NCI-H1694 treated with DMSO at 0.1 percent for 48 hours (cell line): ENCODE results near the gene FAM20C.

ENCODE experiments used
- DNase-seq: peaks from one replicate; lab custom pipeline; 2025; lab: John Stamatoyannopoulos, UW

The FAM20C gene

DNA sequence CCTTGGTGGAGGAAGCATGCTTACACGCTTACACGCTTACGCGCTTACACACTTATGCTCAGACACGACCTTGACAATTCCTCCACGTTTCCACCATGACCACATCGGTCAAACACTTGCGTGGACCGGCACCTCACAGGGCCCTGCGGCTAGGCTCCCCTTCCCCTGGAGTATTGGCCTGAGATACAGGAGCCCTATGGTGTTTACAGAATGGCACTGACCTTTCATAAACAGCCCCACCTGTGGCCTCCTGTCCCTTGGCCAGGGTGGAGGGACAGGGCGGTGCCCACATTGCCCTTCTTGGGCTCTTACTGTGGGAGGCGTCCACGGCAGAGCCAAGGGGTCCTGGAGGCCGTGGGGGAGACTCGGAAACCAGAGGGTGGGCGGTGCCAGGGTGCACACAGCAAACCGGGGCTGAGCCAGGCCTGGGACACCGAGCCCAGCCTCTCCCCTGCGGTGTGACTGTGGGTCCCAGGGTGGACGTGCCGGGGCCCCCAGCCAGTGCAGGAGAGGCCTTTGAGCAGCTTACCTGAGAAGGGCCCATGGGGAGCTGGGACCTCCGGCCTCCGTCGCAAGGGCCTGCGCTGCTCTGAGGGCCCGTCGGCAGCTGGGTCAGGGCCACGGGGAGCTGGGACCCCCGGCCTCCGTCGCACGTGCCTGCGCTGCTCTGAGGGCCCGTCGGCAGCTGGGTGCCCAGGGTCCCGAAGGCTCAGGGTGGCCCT is 53.4 kb downstream of the FAM20C start:
- DNase-seq, result no peak

DNA sequence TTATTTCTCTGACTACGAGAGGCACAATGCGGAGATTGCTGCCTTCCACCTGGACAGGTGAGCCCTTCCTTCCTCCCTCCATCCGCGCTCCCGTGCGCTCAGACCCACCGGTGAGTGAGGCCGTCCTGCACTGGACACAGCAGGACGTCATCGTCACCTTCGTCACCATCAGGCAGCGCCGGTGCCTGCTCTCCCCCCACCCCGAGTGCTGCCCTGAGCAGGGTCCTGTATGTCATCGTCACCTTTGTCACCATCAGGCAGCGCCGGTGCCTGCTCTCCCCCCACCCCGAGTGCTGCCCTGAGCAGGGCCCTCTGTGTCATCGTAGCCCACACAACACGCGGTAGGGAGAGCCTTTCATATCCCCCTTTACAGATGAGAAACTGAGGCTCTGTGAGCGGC is 54.1 kb downstream of the FAM20C start:
- no peak for DNase-seq

DNA sequence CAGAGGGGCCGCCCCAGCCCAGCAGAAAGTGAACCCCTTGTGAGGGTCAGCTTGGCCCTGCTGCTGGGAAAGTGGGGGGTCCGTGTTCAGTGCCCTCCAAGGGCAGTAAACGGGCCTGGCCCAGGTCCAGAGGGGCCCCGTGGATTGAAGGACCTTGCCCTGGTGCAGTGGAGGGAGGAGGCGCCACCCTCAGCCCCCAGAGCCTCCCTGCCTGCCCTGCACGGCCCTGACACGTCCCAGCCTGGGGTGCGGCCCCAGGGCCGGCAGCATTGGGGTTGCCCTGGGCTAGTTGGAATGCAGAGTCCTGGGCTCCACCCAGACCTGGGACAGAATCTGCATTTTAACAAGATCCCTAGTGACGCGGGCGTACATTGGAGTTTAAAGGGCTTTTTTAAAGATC is 54.8 kb downstream of the FAM20C start:
- no peak for DNase-seq

- no peak for DNase-seq
These were observed 55.3 kb downstream of the FAM20C start for GRCh38 chr7:247636-248035.

GRCh38 chr7:248732-249435 is 56.5 kb downstream of the FAM20C start:
- no peak for DNase-seq

GRCh38 chr7:249989-250388 is 57.6 kb downstream of the FAM20C start:
- no peak for DNase-seq

DNA sequence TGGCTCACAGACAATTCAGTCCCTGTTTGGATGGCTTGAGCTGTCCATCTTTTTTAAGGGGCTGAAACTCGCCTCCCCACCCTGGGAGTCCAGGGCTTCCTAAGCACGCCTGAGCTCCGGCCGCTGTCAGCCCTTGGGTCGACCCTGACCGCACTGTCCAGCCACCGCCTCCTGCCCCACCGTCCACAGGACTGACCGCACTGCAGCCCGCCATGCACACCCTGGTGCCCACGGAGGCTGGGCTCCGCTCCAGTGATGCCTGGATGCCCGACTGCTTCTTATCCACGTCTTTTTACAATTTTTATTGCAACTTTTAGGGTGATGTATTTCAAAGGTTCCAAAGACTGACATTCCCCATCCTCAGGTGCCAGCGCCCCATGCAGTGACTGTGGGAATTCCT is 58.2 kb downstream of the FAM20C start:
- no peak for DNase-seq

DNA sequence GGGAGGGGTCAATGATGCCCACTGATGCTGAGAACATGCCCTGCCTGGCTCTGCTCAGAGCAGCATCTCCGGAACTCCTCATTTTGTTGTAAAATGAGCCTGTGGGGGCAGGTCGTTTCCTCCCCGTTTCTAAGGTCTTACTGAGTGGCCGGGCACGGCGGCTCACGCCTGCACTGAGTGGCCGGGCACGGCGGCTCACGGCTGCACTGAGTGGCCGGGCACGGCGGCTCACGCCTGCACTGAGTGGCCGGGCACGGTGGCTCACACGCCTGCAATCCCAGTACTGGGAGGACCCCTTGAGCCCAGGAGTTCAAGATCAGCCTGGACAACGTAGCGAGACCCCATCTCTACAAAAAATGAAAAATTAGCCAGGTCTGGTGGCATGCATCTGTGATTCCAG is 58.6 kb downstream of the FAM20C start:
- no peak for DNase-seq

DNA sequence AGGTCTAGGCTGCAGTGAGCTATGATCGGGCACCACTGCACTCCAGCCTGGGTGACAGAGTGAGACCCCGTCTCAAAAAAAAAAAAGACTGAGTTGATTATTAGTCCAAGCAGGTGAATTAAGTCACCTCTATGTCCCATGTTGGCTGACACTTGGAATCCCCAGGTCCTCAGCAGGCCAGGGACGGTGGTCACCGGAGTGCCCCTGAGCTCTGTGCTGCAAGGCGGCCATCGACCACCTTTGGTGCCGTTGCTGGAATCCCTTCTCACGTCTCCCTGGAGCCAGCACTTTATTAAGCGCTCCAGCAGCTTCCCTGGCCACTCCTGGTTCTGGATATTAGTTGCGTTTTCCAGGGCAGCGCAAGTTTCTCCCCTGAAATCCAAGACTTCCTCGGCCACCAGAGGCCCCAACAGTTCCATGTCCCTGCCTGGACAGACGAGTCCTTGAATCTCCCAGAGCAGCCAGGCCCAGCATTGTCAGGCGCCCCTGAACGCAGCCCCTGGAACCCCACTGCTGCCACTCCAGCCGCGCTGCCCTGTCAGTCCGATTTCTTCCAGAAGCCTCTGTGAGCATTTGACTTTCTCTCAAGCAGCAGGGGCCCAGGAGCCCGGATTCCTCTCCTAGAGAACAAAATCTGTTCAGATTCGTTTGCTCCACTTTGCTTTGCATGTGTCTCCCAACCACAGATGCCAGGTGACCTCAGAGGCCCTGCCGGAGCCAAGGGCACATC is 59.2 kb downstream of the FAM20C start:
- no peak for DNase-seq

GRCh38 chr7:252216-252965 is 60.0 kb downstream of the FAM20C start:
- DNase-seq, result no peak

DNA sequence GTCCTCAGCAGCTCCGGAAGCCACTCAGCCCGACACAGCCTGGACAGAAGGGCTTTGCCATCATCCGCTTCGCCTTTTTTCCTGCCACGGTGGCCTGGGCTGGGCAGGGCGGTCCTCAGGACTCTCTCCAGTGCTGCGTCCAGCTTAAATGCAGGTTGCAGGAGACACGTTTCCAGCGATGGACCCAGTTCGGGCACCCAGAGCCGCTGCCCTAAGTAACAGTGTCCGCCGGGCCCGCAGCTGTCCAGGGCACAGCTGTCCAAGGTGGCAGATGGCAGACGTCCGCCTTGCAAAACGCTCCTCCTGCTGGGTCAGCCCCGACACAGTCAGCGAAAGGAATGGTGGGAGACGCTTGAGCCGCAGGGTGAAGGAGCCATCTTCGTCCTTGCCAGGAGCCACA is 60.6 kb downstream of the FAM20C start:
- DNase-seq, result no peak

GRCh38 chr7:253581-254336 is 61.4 kb downstream of the FAM20C start:
- no peak for DNase-seq

DNA sequence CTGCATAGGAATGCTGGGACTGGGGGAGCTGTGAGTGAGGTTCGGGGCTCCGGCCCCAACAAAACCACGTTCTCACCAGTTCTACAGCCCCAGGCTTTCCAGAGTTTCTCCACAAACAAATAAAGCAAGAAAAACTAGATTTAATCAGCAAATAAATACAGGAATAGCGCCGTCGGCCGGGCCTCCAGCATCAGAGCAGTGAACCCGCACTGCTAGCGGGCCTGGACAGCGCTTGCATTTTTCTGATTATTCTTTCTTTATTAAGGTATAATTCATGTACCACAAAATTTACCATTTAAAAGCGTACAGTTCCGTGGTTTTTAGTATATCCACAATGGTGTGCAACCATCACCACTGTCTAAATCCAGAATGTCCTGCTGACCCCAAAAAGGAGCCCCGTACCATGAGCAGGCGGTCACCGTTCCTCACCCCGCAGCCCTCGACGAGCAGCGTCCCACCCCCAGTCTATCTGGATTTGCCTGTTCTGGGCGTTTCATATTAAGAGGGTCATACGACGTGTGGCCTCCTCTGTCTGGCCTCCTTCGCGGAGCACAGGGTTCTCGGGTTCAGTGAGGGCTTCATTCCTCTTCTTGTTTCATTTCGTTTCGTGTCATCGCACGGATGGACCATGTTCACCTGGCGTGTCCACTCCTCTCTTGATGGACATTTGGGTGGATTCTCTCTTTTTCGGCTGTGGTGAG is 62.1 kb downstream of the FAM20C start:
- no peak for DNase-seq

DNA sequence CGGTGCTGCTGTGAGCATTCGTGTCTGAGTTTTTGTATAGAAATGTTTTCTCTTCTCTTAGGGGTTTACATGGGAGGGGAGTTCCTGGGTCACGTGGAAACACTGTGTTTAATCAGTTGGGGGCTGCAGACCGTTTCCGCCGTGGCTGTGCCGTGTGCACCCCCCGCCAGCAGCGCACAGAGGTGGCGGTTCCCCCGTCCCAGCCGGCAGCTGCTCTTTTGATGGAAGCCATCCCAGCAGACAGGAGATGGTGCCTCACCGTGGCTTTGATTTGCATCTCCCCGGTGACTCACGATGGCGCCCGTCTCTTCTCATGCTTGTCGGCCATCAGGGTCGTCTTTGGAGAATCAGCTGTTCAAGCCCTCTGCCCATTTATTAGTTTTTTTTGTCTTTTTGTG is 62.7 kb downstream of the FAM20C start:
- no peak for DNase-seq

GRCh38 chr7:255721-256361 is 63.5 kb downstream of the FAM20C start:
- DNase-seq, result no peak

DNA sequence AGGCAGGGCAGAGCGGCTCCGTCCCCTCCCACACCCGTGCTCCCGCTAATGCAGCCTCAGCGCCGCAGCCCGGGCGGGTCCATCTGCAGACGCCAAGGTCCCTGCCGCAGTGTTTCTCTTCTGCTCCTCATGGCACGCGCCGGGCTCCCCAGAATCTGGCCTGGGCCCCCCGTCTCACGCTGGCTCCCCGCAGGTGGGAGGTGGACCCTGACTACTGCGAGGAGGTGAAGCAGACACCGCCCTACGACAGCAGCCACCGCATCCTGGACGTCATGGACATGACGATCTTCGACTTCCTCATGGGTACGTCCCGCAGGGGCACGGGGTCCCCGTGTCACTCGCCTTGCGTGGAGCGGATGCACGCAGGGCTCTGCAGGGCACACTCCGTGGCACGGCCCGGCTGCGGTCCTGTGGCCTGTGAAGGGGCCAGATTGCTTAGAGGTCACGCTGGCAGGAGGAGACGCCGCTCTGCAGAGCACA is 64.1 kb downstream of the FAM20C start:
- no peak for DNase-seq

DNA sequence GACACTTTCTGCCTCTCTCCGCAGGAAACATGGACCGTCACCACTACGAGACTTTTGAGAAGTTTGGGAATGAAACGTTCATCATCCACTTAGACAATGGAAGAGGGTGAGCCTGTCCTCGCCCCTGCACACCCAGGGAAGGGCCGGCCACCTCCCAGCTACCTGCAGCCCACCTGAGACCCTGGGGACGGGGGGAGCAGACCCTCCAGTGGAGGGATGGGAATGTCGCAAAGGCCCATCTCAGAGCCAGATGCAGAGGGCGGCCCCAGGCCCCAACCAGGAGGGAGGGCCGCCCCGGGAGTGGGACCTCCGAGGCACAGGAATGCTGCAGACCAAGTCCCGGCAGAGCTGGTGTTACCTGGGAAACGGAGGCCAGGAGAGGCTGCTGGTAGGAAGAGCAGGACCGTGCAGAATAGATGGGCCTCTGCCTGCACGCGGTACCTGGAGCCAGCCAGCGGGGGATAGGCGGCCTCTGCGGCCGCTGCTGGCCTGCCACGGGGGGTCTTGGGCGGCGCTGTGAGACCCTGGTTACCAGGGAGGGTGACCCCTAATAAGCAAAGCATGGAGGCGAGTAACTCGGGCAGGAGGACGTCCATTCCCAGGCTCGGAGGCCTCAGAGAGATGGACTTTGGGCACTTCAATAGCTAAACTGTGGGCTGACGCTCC is 64.7 kb downstream of the FAM20C start:
- no peak for DNase-seq

GRCh38 chr7:257647-257992 is 65.2 kb downstream of the FAM20C start:
- no peak for DNase-seq

DNA sequence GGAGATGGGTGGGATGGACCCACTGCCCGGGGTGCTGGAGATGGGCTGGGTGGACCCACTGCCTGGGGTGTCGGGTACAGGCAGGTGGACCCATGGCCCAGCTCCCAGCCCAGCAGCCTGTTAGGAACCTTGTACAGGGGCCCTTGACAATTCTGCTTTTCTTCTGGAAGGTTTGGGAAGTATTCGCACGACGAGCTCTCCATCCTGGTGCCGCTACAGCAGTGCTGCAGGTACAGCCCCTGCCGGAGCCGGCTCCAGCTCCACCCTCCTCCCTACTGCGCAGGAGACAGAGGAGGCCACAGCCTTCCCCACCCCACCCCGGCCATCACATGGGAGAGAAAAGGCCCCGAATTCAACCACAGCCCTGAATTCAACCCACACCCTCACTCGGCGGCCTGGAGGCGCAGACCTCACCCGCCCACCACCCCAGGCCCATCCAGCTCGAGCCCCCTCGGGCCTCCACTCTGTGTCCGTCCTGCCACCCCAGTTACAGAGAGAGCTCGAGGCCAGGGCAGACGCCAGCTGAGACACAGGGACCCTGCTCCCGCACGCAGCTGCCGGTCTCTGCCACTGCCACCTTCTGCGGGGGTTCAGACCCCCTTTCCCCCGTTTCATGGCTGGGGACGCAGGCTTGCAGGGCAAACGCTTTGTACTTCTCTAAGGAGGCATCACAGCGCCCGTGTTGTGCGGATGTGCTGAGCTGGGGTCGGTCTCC is 66.3 kb downstream of the FAM20C start:
- no peak for DNase-seq

- DNase-seq, result no peak
These were observed 66.8 kb downstream of the FAM20C start for GRCh38 chr7:259191-259505.
